ENCODE measurements around the gene RCSD1.

Gene RCSD1

GRCh38 chr1:167643441-167643840, 13.4 kb downstream of the RCSD1 start:
- TF ChIP-seq GABPA (IDR thresholded peaks at IDR 0.05; ENCODE audit: low read depth), result no peak
- TF ChIP-seq POLR2AphosphoS5 (IDR thresholded peaks at IDR 0.05; ENCODE audit: low read depth), result peak; percentile 35; the same call in 1 of the 2 replicates
- Histone ChIP-seq H3K27ac (replicated peaks) (no peak overlapping the region), H3K27me3 (ENCODE audit: insufficient read depth, poor library complexity, severe bottlenecking) (no peaks in the 10 kb centered on the region), H3K4me3 (replicated peaks; ENCODE audit: insufficient read depth, low read length) (no peak overlapping the region)
- DNase-seq (ENCODE audit: low read depth in 1 of 2, low spot score in 1 of 2), result no peak

- Histone ChIP-seq H3K27me3 (ENCODE audit: insufficient read depth, poor library complexity, severe bottlenecking) (no peaks in the 10 kb centered on the region), H3K27ac (replicated peaks) (no peak overlapping the region), H3K4me3 (replicated peaks; ENCODE audit: insufficient read depth, low read length) (no peak overlapping the region)
- DNase-seq (ENCODE audit: low read depth in 1 of 2, low spot score in 1 of 2), result no peak
- TF ChIP-seq GABPA (IDR thresholded peaks at IDR 0.05; ENCODE audit: low read depth) (no peak), POLR2AphosphoS5 (IDR thresholded peaks at IDR 0.05; ENCODE audit: low read depth) (0 out of 2 replicates have a peak, but pooled peaks have one; percentile 23)
Observed at GRCh38 chr1:167644551-167644950, 14.5 kb downstream of the RCSD1 start.

- Histone ChIP-seq H3K4me3 (replicated peaks; ENCODE audit: insufficient read depth, low read length) (no peak overlapping the region), H3K27ac (replicated peaks) (no peak overlapping the region), H3K27me3 (ENCODE audit: insufficient read depth, poor library complexity, severe bottlenecking) (no peaks in the 10 kb centered on the region)
- no peak for TF ChIP-seq GABPA (IDR thresholded peaks at IDR 0.05; ENCODE audit: low read depth)
- DNase-seq (ENCODE audit: low read depth in 1 of 2, low spot score in 1 of 2), result no peak
Observed at GRCh38 chr1:167645140-167645541, 15.1 kb downstream of the RCSD1 start.

- DNase-seq (ENCODE audit: low read depth in 1 of 2, low spot score in 1 of 2), result no peak
- Histone ChIP-seq H3K27ac (replicated peaks) (no peak overlapping the region), H3K4me3 (replicated peaks; ENCODE audit: insufficient read depth, low read length) (no peak overlapping the region), H3K27me3 (ENCODE audit: insufficient read depth, poor library complexity, severe bottlenecking) (no peaks in the 10 kb centered on the region)
- TF ChIP-seq POLR2AphosphoS5 (IDR thresholded peaks at IDR 0.05; ENCODE audit: low read depth) (0 out of 2 replicates have a peak, but pooled peaks have one; percentile 27), GABPA (IDR thresholded peaks at IDR 0.05; ENCODE audit: low read depth) (no peak), SPI1 (IDR thresholded peaks at IDR 0.05; ENCODE audit: borderline replicate concordance, low read depth) (no peak), CTCF (IDR thresholded peaks at IDR 0.05; ENCODE audit: insufficient read depth, low read length) (no peak), REST (IDR thresholded peaks at IDR 0.05; ENCODE audit: insufficient replicate concordance, low read depth) (no peak)
Observed at GRCh38 chr1:167645625-167646414, 15.8 kb downstream of the RCSD1 start.

- no peak overlapping the region for H3K4me3 ChIP-seq (replicated peaks; ENCODE audit: insufficient read depth, low read length)
Observed at GRCh38 chr1:167648252-167648849, 18.3 kb downstream of the RCSD1 start.

More at GRCh38 chr1:167648252-167648849, 18.3 kb downstream of the RCSD1 start:
- H3K27ac ChIP-seq (replicated peaks), result peak overlapping the region; percentile 39; the same call in 1 of the 2 replicates
- H3K27me3 ChIP-seq (ENCODE audit: insufficient read depth, poor library complexity, severe bottlenecking), result no peaks in the 10 kb centered on the region
- peak; percentile 59 to 73 for DNase-seq (ENCODE audit: low read depth in 1 of 2, low spot score in 1 of 2)
- TF ChIP-seq POLR2AphosphoS5 (IDR thresholded peaks at IDR 0.05; ENCODE audit: low read depth) (0 out of 2 replicates have a peak, but pooled peaks have one; percentile 21), GABPA (IDR thresholded peaks at IDR 0.05; ENCODE audit: low read depth) (no peak), SPI1 (IDR thresholded peaks at IDR 0.05; ENCODE audit: borderline replicate concordance, low read depth) (no peak), CTCF (IDR thresholded peaks at IDR 0.05; ENCODE audit: insufficient read depth, low read length) (no peak), REST (IDR thresholded peaks at IDR 0.05; ENCODE audit: insufficient replicate concordance, low read depth) (no peak)
